Stimulated activated CD8-positive, alpha-beta memory T cell treated with anti-CD3 and anti-CD28 coated beads, Interleukin-12 subunit alpha, Interleukin-12 subunit beta, amount 100 ng/mL, for 24 hours (primary cell): ENCODE results near the gene CENPW.

Experiments used
- DNase-seq: peaks from one replicate; pipeline ENCODE4 v3.0.0-alpha.2; 2020; ENCODE audit errors: extremely low read depth

CENPW gene

GRCh38 chr6:126339796-126340609, at the start of gene CENPW:
Gene CENPW (plus strand): TSS chr6:126340115. CDS start chr6:126340274, 159 bp downstream.
- DNase-seq = peak; percentile 92

DNA sequence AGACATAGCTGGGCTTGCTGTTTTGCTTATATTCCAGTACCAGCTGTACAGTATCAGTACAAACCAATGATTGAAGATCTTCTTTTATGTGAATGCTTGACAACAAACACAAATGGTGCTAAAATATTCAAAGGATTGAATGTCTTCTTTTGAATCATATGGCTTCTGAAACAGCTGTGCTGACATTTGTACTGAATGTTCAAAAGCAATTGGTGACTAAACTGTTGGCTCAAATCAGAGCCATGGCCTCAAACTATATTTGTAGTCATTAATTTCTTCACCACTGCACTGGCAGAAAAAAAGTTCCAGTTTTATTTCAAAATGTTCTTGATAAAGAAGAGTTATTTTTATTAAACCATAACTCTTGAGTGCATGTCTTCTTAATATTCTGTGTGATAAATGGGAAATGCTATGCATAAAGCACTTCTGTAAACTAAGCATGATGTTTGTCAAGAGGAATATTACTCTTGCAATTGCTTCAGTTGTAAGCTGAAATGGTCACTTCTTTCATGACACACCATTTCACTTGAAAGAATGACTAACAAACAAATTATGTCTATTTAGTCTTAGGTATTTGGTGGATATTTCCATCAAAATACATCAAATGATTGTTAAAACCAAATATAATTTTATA, 45.9 kb upstream of the CENPW start:
- DNase-seq = no peak

- DNase-seq = no peak
Observed at GRCh38 chr6:126300126-126300525, 39.8 kb upstream of the CENPW start.

- DNase-seq = no peak
Observed at GRCh38 chr6:126300735-126301134, 39.2 kb upstream of the CENPW start.

- no peak for DNase-seq
Observed at GRCh38 chr6:126302191-126302590, 37.7 kb upstream of the CENPW start.

GRCh38 chr6:126307849-126308248, 32.1 kb upstream of the CENPW start:
- no peak for DNase-seq

DNA sequence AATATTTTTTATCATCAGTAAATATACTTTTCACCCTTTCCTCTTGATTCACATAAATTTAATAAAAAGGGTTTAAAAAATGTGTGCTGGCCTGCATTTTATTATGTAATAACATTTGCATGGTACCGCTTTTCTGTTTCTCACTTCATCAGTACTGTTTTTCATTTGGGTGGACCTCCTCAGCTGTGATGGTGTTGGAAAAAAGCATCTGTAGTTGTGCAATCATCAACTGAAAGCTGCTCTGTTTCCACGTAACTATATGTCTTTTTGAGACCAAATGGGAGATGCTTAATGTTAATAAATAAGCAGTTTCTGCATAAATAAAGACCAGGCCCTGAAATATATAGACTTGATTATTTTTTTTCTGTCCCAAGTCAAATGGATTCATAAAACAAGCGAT, 31.6 kb upstream of the CENPW start:
- no peak for DNase-seq

DNA sequence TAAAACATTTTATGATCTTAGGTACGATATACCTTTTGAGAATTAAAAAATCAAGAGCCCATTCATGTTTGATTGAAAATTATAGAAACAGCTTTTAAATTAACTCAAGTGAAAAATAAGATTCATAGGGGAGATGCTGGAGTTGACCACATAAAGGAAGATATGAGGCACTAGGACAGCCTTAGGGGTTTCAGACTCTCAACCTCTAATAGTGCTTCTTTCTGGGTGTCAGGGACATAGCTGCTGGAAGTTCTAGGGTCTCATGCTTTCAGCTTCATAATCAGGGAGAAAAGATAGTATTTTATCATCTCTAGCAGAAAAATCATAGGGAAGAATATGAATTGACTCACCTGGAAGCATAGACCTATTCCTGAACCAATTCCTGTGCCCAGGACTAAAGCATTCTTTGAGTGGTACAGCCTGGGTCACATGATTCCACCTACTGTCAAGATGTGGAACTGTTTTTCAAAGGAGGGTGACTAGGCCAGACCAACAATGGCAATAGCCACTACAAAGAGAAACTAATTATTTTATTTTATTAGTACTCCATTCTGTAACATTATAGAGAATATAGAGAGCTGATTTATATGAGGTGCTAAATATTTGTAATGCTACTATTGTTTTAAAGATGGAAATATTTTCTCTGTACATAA, 27.8 kb upstream of the CENPW start:
- DNase-seq = no peak

DNA sequence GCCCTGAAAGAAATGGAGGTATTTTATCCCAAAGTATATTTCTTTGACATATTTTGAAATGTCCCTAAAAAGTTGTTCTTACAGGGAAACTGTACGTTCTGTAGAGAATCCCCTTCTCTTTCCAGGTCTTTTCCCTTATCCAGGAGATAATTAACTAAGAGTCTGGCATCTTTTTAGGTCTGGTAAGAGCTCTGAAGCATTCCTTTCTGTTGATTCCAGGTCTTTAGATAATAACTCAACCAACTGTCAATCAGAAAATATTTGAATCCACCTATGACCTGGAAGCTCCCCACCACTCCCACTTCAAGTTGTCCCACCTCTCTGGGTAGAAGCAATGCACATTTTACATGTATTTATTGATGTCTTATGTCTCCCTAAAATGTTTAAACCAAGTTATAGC, 26.0 kb upstream of the CENPW start:
- no peak for DNase-seq

- DNase-seq = no peak
Observed at GRCh38 chr6:126318797-126319196, 21.1 kb upstream of the CENPW start.

GRCh38 chr6:126333729-126334128, 6.2 kb upstream of the CENPW start:
- DNase-seq = no peak

DNA sequence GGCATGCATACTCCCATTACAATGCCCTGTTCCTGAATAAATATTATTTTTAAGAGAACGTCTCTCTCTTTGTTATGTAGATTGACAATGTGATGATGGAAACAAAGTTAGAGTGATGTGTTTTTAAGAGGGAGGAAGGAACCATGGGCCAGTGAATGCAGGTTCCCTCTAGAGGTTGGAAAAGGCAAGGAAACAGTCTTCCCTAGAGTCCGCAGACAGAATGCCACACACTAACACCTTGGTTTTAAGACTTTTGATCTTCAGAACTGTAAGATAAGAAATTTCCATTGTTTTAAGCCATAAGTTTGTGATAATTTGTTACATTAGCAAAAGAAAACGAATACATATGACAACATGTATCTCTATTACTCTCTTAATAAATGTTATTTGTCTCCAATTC, 4.7 kb upstream of the CENPW start:
- no peak for DNase-seq

DNA sequence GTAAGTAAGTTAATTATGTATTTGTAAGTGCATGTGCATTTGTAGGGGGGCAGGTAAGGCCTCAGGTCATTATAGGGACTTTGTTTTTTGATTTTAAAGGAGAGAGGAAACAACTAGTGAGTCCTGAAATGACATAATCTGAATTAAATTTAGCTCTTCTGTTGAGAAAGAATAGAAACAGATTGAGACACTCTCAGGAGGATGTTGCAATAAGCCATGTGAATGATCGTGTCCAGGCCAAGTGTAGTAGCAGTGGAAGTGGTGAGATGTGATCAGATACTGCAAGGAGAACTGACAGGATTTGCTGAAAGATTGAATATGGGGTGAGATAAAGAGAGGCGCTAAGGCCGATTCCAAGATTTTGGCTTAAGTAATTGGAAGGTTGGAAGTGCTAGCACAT, 2.6 kb upstream of the CENPW start:
- no peak for DNase-seq

- DNase-seq = no peak
Observed at GRCh38 chr6:126341126-126341525, 1.2 kb downstream of the CENPW start.

GRCh38 chr6:126344181-126344580, 4.3 kb downstream of the CENPW start:
- DNase-seq = no peak

- DNase-seq = no peak
Observed at GRCh38 chr6:126351960-126352359, 12.0 kb downstream of the CENPW start.

- DNase-seq = no peak
Observed at GRCh38 chr6:126352514-126352913, 12.6 kb downstream of the CENPW start.

GRCh38 chr6:126356526-126356925, 16.6 kb downstream of the CENPW start:
- DNase-seq = no peak

DNA sequence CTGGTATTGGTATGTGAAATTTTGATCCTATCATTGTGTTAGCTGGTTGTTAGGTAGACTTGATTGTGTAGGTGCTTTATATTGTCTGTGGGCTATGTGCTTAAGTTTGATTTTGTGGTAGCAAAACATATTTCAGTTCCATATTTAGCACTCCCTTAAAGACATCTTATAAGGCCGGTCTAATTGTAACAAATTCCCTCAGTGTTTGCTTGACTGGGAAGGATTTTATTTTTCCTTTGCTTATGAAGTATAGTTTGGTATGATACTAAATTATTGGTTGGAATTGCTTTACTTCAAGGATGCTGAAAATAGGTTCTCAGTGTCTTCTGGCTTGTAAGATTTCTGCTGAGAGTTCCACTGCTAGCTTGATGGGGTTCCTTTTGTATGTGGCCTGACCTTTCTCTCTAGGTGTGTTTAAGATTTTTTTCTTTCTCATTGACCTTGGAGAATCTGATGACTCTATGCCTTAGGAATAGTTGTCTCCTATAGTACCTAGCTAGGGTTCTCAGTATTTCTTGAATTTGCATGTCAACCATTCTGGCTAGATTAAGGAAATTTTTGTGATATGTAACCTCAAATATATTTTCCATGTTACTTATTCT, 20.1 kb downstream of the CENPW start:
- DNase-seq = no peak

DNA sequence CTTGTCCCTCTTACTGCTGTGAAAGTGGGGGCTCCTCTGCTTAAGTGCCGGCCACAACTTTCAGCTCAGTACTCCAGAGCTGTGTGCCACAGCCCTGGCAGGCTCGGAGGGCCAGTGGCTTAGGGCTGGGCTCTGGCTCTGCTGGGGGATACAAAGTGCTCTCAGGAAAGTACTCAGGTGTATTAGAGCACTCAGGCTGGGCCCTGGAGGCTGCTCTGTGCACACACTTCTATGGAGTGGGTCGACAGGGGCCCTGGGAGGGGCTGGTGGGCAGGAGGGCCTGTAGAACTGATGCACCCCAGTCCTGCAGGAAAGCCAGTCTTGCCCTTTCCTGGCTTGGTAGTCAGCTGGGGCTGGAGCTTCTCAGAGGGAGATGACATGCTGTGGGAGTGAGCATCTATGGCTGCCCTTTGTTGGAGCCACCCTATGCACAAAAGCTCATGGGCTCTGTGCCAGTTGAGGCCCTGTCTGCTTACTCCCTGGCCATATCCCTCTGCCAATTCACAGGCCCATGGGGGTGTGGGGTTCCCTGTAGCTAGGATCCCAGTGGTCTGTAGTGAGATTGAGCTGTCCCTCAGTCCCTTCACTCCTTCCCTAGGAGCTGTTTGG, 22.0 kb downstream of the CENPW start:
- no peak for DNase-seq

DNA sequence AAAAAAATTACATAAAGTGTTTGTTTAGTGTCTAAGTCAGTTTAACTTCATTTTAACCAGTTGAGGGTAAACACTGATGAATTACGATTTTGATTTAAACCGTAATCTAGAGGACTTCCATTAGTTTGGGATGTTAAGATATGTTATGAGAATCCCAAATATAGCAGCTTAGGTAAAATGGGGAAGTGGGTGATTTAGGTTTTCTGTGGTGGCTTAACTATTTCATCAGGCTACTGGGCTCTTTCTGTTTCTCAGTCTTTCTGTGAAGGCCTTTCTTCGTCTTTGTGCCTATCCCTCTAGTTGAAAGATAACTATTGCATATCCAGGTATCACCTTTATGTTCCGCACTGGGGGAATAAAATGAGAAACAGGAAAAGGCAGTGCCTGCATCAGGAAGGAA, 27.9 kb downstream of the CENPW start:
- DNase-seq = no peak

DNA sequence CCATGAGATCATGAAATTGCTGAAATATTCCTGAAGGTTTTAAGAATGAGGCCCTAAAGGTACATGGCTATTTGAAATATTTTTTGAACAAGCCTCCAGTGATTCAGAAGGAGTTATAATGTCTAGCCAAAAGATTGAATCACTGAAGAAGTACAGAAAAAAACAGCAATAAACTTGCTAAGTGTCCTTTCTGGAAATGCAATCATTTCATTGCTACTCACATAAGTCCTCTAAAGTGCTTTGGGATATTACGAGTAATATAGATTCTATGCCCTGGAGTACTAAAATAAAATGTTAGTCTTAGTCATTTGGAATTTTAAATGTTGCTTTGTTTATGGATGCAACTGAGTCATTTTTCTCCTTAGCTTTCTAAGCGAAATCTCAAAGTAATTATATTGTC, 32.7 kb downstream of the CENPW start:
- no peak for DNase-seq
